SK-N-SH (cell line): ENCODE measurements around the gene CPZ. TPM values are rescaled to one million over a fixed set of nuclear protein-coding genes. Genes with fewer than 3 reads are reported as not detected.

Source experiments
- CTCF ChIA-PET: fragments of 300-600, 350-600 bp; formaldehyde crosslinking; extraction: SDS; loops from one replicate; lab custom pipeline; 2021; lab: Yijun Ruan, JAX
- POLR2A ChIA-PET: fragments of 350-600 bp; sonication (Branson Sonifier 250); formaldehyde crosslinking; extraction: SDS; loops from one replicate; lab custom pipeline; 2020; ENCODE audit warnings: antibody characterized with exemption, inconsistent platforms; lab: Yijun Ruan, JAX
- DNase-seq: peaks from one replicate; pipeline ENCODE4 v3.0.0; 2012
- H2AFZ ChIP-seq: fragments of 200-600 bp; sonication (generic); 2 replicates; pipeline ENCODE4 v1.8.1; 2016; ENCODE audit warnings: antibody characterized with exemption, mild to moderate bottlenecking, low read depth
- H3F3A ChIP-seq: fragments of 200-600 bp; sonication (generic); replicated peaks from 2 replicates; pipeline ENCODE3; 2016; ENCODE audit warnings: antibody characterized with exemption, mild to moderate bottlenecking; ENCODE audit not compliant: insufficient read depth
- H3K27ac ChIP-seq, 2 experiments: fragments of 200-500 bp in 1 of 2; fragments of 200-600 bp in 1 of 2; sonication (Bioruptor generic) in 1 of 2; sonication (generic), shearing (Covaris generic) in 1 of 2; 2 replicates each; pipeline versions ENCODE4 v1.5.1 to v1.6.1; 2014 to 2016; ENCODE audit warnings: low read depth in 2 of 2, inconsistent platforms in 1 of 2, low read length in 1 of 2, mild to moderate bottlenecking in 1 of 2, mixed read lengths in 1 of 2
- H3K27me3 ChIP-seq: fragments of 200-600 bp; sonication (generic), shearing (Covaris generic); 2 replicates; pipeline ENCODE4 v1.6.1; 2016; ENCODE audit warnings: mixed run types; ENCODE audit not compliant: insufficient read depth
- H3K36me3 ChIP-seq, 2 experiments: fragments of 200-500 bp in 1 of 2; fragments of 200-600 bp in 1 of 2; sonication (Bioruptor generic) in 1 of 2; sonication (generic) in 1 of 2; replicated peaks in 1 of 2; 2 replicates each; pipeline versions ENCODE3 to v1.5.1; 2014 to 2016; ENCODE audit warnings: low read length in 1 of 2, mild to moderate bottlenecking in 1 of 2; ENCODE audit not compliant: insufficient read depth in 2 of 2, control insufficient read depth in 1 of 2
- H3K4me1 ChIP-seq, 2 experiments: fragments of 200-500 bp in 1 of 2; fragments of 200-600 bp in 1 of 2; sonication (Bioruptor generic) in 1 of 2; sonication (generic), shearing (Covaris generic) in 1 of 2; 2 replicates each; pipeline versions ENCODE4 v1.5.1 to v1.6.1; 2014 to 2016; ENCODE audit warnings: low read depth in 1 of 2, low read length in 1 of 2, mixed run types in 1 of 2; ENCODE audit not compliant: insufficient read depth in 2 of 2, control insufficient read depth in 1 of 2
- H3K4me2 ChIP-seq: fragments of 200-600 bp; sonication (generic), shearing (Covaris generic); 2 replicates; pipeline ENCODE4 v1.6.1; 2017; ENCODE audit warnings: mixed run types
- H3K4me3 ChIP-seq, 2 experiments: fragments of 200-500 bp in 1 of 2; fragments of 200-600 bp in 1 of 2; sonication (Bioruptor generic) in 1 of 2; sonication (generic), shearing (Covaris generic) in 1 of 2; 2 replicates each; pipeline versions ENCODE4 v1.5.1 to v1.8.1; 2014 to 2016; ENCODE audit warnings: low read depth in 2 of 2, inconsistent platforms in 1 of 2, low read length in 1 of 2, mild to moderate bottlenecking in 1 of 2, mixed read lengths in 1 of 2, moderate library complexity in 1 of 2
- H3K79me2 ChIP-seq: fragments of 200-600 bp; sonication (generic); 2 replicates; pipeline ENCODE4 v1.8.1; 2017; ENCODE audit warnings: mild to moderate bottlenecking; ENCODE audit not compliant: insufficient read depth
- H3K9ac ChIP-seq: fragments of 200-600 bp; sonication (generic); 2 replicates; pipeline ENCODE4 v1.6.1; 2017; ENCODE audit warnings: mixed run types
- H3K9me2 ChIP-seq: fragments of 200-600 bp; sonication (generic); 2 replicates; pipeline ENCODE4 v1.6.1; 2017; ENCODE audit warnings: mixed run types
- H3K9me3 ChIP-seq: fragments of 200-600 bp; sonication (generic); 2 replicates; pipeline ENCODE4 v1.6.1; 2017; ENCODE audit warnings: mixed run types, mild to moderate bottlenecking, moderate library complexity
- H4K20me1 ChIP-seq: fragments of 200-600 bp; sonication (generic); 2 replicates; pipeline ENCODE4 v1.6.1; 2017; ENCODE audit warnings: mild to moderate bottlenecking, mixed run types; ENCODE audit not compliant: insufficient read depth
- FOSL2 ChIP-seq: IDR thresholded peaks from 2 replicates; pipeline ENCODE4 v1.4.0; 2012; ENCODE audit warnings: low read depth, mild to moderate bottlenecking, moderate library complexity, borderline replicate concordance
- FOXM1 ChIP-seq: IDR thresholded peaks from 2 replicates; pipeline ENCODE4 v1.4.0; 2012; ENCODE audit warnings: low read depth, mild to moderate bottlenecking
- GABPA ChIP-seq: IDR thresholded peaks from 2 replicates; pipeline ENCODE4 v1.4.0; 2012; ENCODE audit warnings: low read depth, mild to moderate bottlenecking
- MEF2A ChIP-seq: IDR thresholded peaks from 2 replicates; pipeline ENCODE4 v1.4.0; 2012; ENCODE audit warnings: low read depth, borderline replicate concordance
- MXI1 ChIP-seq: IDR thresholded peaks from 2 replicates; pipeline ENCODE4 v1.6.1; 2012; ENCODE audit warnings: mild to moderate bottlenecking, low read depth, low read length, improper control_type of control experiment
- NRF1 ChIP-seq: IDR thresholded peaks from 2 replicates; pipeline ENCODE4 v1.6.1; 2012; ENCODE audit warnings: low read depth, mild to moderate bottlenecking, low read length
- POLR2AphosphoS5 ChIP-seq: IDR thresholded peaks from 2 replicates; pipeline ENCODE4 v1.6.1; 2012; ENCODE audit warnings: low read depth, low read length
- RAD21 ChIP-seq: IDR thresholded peaks from 2 replicates; pipeline ENCODE4 v1.6.1; 2012; ENCODE audit warnings: mild to moderate bottlenecking, low read length
- RFX5 ChIP-seq: IDR thresholded peaks from 2 replicates; pipeline ENCODE4 v1.6.1; 2012; ENCODE audit warnings: mild to moderate bottlenecking, improper control_type of control experiment, low read length
- RXRA ChIP-seq: IDR thresholded peaks from 2 replicates; pipeline ENCODE4 v1.4.0; 2012; ENCODE audit warnings: low read depth, mild to moderate bottlenecking, borderline replicate concordance
- SIN3A ChIP-seq: IDR thresholded peaks from 2 replicates; pipeline ENCODE4 v1.6.1; 2012; ENCODE audit warnings: low read depth, mild to moderate bottlenecking, low read length, moderate library complexity, borderline replicate concordance
- YY1 ChIP-seq: IDR thresholded peaks from 2 replicates; pipeline ENCODE4 v1.4.0; 2012; ENCODE audit warnings: low read depth, mild to moderate bottlenecking
- WGBS: methylation state at CpG from one replicate; pipeline ENCODE4 v1.1.6; 2017; ENCODE audit warnings: low lambda C conversion rate; 5-methylcytosine and 5-hydroxymethylcytosine counted together
- polyA plus RNA-seq, 3 experiments: library from polyadenylated mRNA; depleted of rRNA; stranded (reverse); fragments of >200 nt; gene quantifications; 2 replicates each; pipeline ENCODE4 v1.2.3, GENCODE V29; 2012
- TF ChIP-seq, protein P1 (sequence below): fragments of 150-350 bp; IDR thresholded peaks from 2 replicates; pipeline ENCODE4 v1.6.1; 2017; ENCODE audit warnings: antibody characterized with exemption, low read length, low read depth, borderline replicate concordance
- TF ChIP-seq, protein P2 (sequence below): IDR thresholded peaks from 2 replicates; pipeline ENCODE4 v1.6.1; 2012; ENCODE audit warnings: mild to moderate bottlenecking, low read depth, low read length, moderate library complexity
- TF ChIP-seq, protein P3 (sequence below): fragments of 150-350 bp; IDR thresholded peaks from 2 replicates; pipeline ENCODE4 v1.6.1; 2016; ENCODE audit warnings: mild to moderate bottlenecking, low read depth, low read length

Gene CPZ
- polyA plus RNA-seq, 1 of the 3 experiments (the other 2 are of a cell fraction), result not detected

DNA sequence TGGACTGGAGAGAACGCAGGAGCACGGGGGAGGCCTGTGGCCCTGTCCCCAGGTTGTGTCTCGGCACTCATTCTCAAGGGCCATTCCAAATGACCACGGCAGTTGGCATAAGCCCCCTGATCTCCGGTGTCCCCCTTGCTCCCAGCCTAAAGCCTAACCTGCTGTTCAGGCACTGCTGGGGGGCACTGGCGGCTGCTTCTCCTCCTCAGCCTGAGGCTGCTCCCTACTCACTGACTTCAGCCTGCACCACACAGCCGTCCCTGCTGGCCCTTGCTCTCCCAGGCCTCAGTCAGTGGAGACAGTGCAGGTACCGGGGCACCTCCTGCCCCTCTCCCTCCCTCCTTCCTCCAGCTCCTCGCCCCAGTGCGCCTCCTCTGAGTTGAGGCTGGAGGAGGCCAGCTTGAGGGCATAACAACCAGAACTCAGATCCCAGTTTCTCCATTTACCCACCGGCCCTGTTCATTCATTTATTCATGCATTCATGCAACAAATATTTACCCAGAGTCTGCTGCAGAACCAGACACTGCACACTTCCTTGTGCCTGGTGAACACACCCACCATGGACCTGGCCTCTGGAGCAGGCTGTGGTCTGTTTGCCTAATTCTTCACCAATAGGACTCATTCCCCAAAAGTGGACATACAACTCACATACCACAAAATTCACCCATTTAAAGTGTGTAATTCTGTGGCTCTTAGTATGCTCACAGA is 65.0 kb downstream of the CPZ start:
- POLR2A ChIA-PET, result no interaction called here
- DNase-seq, result no peak
- no peak overlapping the region for H3K27ac ChIP-seq
- no peaks in the 10 kb centered on the region for H3K9me2 ChIP-seq
- H3K4me1 ChIP-seq, result no peaks in the 10 kb centered on the region
- 28% methylated on average over 7 of the region's 11 CpGs for WGBS
- CTCF ChIA-PET, result interaction anchor here (1.2 kb wide), 1 partner anchor 50 kb away, joined by 3 read pairs; no protein-coding TSS in a partner anchor
- no peaks in the 10 kb centered on the region for H3K27me3 ChIP-seq
- H3K79me2 ChIP-seq, result no peaks in the 10 kb centered on the region
- no peak for TF ChIP-seq RAD21
- TF ChIP-seq GABPA, result no peak
- TF ChIP-seq, protein P1, sequence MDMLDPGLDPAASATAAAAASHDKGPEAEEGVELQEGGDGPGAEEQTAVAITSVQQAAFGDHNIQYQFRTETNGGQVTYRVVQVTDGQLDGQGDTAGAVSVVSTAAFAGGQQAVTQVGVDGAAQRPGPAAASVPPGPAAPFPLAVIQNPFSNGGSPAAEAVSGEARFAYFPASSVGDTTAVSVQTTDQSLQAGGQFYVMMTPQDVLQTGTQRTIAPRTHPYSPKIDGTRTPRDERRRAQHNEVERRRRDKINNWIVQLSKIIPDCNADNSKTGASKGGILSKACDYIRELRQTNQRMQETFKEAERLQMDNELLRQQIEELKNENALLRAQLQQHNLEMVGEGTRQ, result no peak
- TF ChIP-seq, protein P2, sequence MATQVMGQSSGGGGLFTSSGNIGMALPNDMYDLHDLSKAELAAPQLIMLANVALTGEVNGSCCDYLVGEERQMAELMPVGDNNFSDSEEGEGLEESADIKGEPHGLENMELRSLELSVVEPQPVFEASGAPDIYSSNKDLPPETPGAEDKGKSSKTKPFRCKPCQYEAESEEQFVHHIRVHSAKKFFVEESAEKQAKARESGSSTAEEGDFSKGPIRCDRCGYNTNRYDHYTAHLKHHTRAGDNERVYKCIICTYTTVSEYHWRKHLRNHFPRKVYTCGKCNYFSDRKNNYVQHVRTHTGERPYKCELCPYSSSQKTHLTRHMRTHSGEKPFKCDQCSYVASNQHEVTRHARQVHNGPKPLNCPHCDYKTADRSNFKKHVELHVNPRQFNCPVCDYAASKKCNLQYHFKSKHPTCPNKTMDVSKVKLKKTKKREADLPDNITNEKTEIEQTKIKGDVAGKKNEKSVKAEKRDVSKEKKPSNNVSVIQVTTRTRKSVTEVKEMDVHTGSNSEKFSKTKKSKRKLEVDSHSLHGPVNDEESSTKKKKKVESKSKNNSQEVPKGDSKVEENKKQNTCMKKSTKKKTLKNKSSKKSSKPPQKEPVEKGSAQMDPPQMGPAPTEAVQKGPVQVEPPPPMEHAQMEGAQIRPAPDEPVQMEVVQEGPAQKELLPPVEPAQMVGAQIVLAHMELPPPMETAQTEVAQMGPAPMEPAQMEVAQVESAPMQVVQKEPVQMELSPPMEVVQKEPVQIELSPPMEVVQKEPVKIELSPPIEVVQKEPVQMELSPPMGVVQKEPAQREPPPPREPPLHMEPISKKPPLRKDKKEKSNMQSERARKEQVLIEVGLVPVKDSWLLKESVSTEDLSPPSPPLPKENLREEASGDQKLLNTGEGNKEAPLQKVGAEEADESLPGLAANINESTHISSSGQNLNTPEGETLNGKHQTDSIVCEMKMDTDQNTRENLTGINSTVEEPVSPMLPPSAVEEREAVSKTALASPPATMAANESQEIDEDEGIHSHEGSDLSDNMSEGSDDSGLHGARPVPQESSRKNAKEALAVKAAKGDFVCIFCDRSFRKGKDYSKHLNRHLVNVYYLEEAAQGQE, result no peak
- no peak for TF ChIP-seq FOXM1
- TF ChIP-seq RFX5, result no peak
- no peak for TF ChIP-seq MEF2A
- no peak for TF ChIP-seq SIN3A
- TF ChIP-seq FOSL2, result no peak
- no peak for TF ChIP-seq YY1
- TF ChIP-seq, protein P3, sequence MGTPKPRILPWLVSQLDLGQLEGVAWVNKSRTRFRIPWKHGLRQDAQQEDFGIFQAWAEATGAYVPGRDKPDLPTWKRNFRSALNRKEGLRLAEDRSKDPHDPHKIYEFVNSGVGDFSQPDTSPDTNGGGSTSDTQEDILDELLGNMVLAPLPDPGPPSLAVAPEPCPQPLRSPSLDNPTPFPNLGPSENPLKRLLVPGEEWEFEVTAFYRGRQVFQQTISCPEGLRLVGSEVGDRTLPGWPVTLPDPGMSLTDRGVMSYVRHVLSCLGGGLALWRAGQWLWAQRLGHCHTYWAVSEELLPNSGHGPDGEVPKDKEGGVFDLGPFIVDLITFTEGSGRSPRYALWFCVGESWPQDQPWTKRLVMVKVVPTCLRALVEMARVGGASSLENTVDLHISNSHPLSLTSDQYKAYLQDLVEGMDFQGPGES, result no peak
- TF ChIP-seq NRF1, result no peak
- no peak for TF ChIP-seq POLR2AphosphoS5
- no peak for TF ChIP-seq MXI1
- TF ChIP-seq RXRA, result no peak
- H2AFZ ChIP-seq, result no peak overlapping the region
- no peaks in the 10 kb centered on the region for H3K36me3 ChIP-seq
- H3F3A ChIP-seq, result no peaks in the 10 kb centered on the region
- no peak overlapping the region for H3K4me3 ChIP-seq
- no peak overlapping the region for H3K9ac ChIP-seq
- H3K9me3 ChIP-seq, result no peaks in the 10 kb centered on the region
- no peak overlapping the region for H3K4me2 ChIP-seq
- H4K20me1 ChIP-seq, result no peaks in the 10 kb centered on the region
